Neural progenitor cell (in vitro differentiated cells): ENCODE measurements around the gene RACGAP1. TPM values are rescaled to one million over a fixed set of nuclear protein-coding genes. Genes with fewer than 3 reads are reported as not detected.
A peak's percentile ranks its signal among the peaks of the same experiment; 100 is the strongest.

Experiments
- DNase-seq: peaks from one replicate; pipeline ENCODE4 v3.0.0-alpha.2; 2016; ENCODE audit warnings: low spot score
- H2AFZ ChIP-seq: fragments of 200-600 bp; sonication (generic); replicated peaks from 2 replicates; pipeline ENCODE4 v1.6.1; 2016; ENCODE audit warnings: antibody characterized with exemption
- H3F3A ChIP-seq: fragments of 200-600 bp; sonication (generic); 2 replicates; pipeline ENCODE4 v1.6.1; 2016; ENCODE audit warnings: antibody characterized with exemption, low read depth
- H3K27ac ChIP-seq: fragments of 200-600 bp; sonication (generic); 2 replicates; pipeline ENCODE4 v1.5.1; 2016; ENCODE audit warnings: mild to moderate bottlenecking
- H3K27me3 ChIP-seq: fragments of 200-600 bp; sonication (generic); 2 replicates; pipeline ENCODE4 v1.6.1; 2016; ENCODE audit warnings: mild to moderate bottlenecking, moderate library complexity
- H3K36me3 ChIP-seq: fragments of 200-600 bp; sonication (generic); 2 replicates; pipeline ENCODE4 v1.5.1; 2016
- H3K4me1 ChIP-seq: fragments of 200-600 bp; sonication (generic); 2 replicates; pipeline ENCODE4 v1.6.1; 2016; ENCODE audit warnings: mixed run types
- H3K4me2 ChIP-seq: fragments of 200-600 bp; sonication (generic); 2 replicates; pipeline ENCODE4 v1.6.1; 2016
- H3K4me3 ChIP-seq: fragments of 200-600 bp; sonication (generic); 2 replicates; pipeline ENCODE4 v1.5.1; 2016
- H3K79me2 ChIP-seq: fragments of 200-600 bp; sonication (generic); 2 replicates; pipeline ENCODE4 v1.6.1; 2016; ENCODE audit warnings: low read depth
- H3K9ac ChIP-seq: fragments of 200-600 bp; sonication (generic); 2 replicates; pipeline ENCODE4 v1.6.1; 2016
- H3K9me3 ChIP-seq: fragments of 200-600 bp; sonication (generic); 2 replicates; pipeline ENCODE4 v1.5.1; 2016; ENCODE audit warnings: low read depth
- H4K20me1 ChIP-seq: fragments of 200-600 bp; sonication (generic); 2 replicates; pipeline ENCODE4 v1.6.1; 2016; ENCODE audit warnings: low read depth
- H3K27ac Mint-ChIP-seq: 3 replicates; pipeline ENCODE4 v1.8.0; 2021; ENCODE audit warnings: mixed read lengths
- H3K27me3 Mint-ChIP-seq: 2 replicates; pipeline ENCODE4 v1.8.0; 2022; ENCODE audit warnings: low read depth, mild to moderate bottlenecking, inconsistent platforms, moderate library complexity, mixed read lengths; ENCODE audit not compliant: insufficient read depth
- H3K36me3 Mint-ChIP-seq: 3 replicates; pipeline ENCODE4 v1.8.0; 2021; ENCODE audit warnings: mixed read lengths
- H3K4me1 Mint-ChIP-seq: 3 replicates; pipeline ENCODE4 v1.8.0; 2021; ENCODE audit warnings: mixed read lengths
- H3K4me3 Mint-ChIP-seq: 3 replicates; pipeline ENCODE4 v1.8.0; 2021; ENCODE audit warnings: mild to moderate bottlenecking, moderate library complexity, mixed read lengths
- H3K9me3 Mint-ChIP-seq: 3 replicates; pipeline ENCODE4 v1.8.0; 2020; ENCODE audit warnings: mixed read lengths
- CTCF ChIP-seq: fragments of 200-600 bp; sonication (generic); IDR thresholded peaks from 2 replicates; pipeline ENCODE4 v1.5.1; 2017; ENCODE audit warnings: antibody characterized with exemption, mild to moderate bottlenecking
- EZH2 ChIP-seq: fragments of 200-600 bp; sonication (generic); IDR thresholded peaks from 2 replicates; pipeline ENCODE4 v1.6.1; 2017; ENCODE audit warnings: antibody characterized with exemption, mild to moderate bottlenecking, moderate library complexity
- EZH2phosphoT487 ChIP-seq: fragments of 200-600 bp; sonication (generic); IDR thresholded peaks from 2 replicates; pipeline ENCODE4 v1.6.1; 2017; ENCODE audit warnings: antibody characterized with exemption
- total RNA-seq: library from RNA; depleted of rRNA; stranded (reverse); fragments of >200 nt; gene quantifications from 2 replicates; pipeline ENCODE4 v1.2.3, GENCODE V29; 2015; ENCODE audit warnings: low replicate concordance

Gene RACGAP1
- total RNA-seq, 1 donor from 2014 or later: 149 TPM

GRCh38 chr12:50072198-50072907 is 47.1 kb upstream of the RACGAP1 start:
- Histone ChIP-seq H2AFZ (no peak overlapping the region), H3K4me1 (no peaks in the 10 kb centered on the region), H3K9ac (no peak overlapping the region), H3K4me2 (no peak overlapping the region), H3K36me3 (no peaks in the 10 kb centered on the region), H3K9me3 (no peaks in the 10 kb centered on the region), H3F3A (no peaks in the 10 kb centered on the region), H3K79me2 (no peaks in the 10 kb centered on the region), H4K20me1 (no peaks in the 10 kb centered on the region), H3K27ac (no peak overlapping the region), H3K4me3 (no peak overlapping the region), H3K27me3 (no peaks in the 10 kb centered on the region)
- no peaks in the 10 kb centered on the region for H3K9me3 Mint-ChIP-seq
- H3K27me3 Mint-ChIP-seq: peaks cover 4% of the 10 kb centered on the region
- TF ChIP-seq EZH2: no peak
- no peak for TF ChIP-seq EZH2phosphoT487
- TF ChIP-seq CTCF: no peak
- H3K4me1 Mint-ChIP-seq: peaks cover 19% of the 10 kb centered on the region
- no peaks in the 10 kb centered on the region for H3K36me3 Mint-ChIP-seq
- H3K4me3 Mint-ChIP-seq: no peak overlapping the region
- peak overlapping the region; percentile 44 for H3K27ac Mint-ChIP-seq
- DNase-seq: no peak

- Mint-ChIP-seq H3K4me1 (peaks cover 19% of the 10 kb centered on the region), H3K27ac (peak overlapping the region; percentile 44), H3K36me3 (no peaks in the 10 kb centered on the region), H3K9me3 (no peaks in the 10 kb centered on the region), H3K4me3 (no peak overlapping the region), H3K27me3 (peaks cover 2% of the 10 kb centered on the region)
- Histone ChIP-seq H3K36me3 (no peaks in the 10 kb centered on the region), H3K4me3 (no peak overlapping the region), H3K4me1 (no peaks in the 10 kb centered on the region), H3K27ac (no peak overlapping the region), H3K9me3 (no peaks in the 10 kb centered on the region), H4K20me1 (no peaks in the 10 kb centered on the region), H3K4me2 (no peak overlapping the region), H2AFZ (no peak overlapping the region), H3K79me2 (no peaks in the 10 kb centered on the region), H3F3A (no peaks in the 10 kb centered on the region), H3K27me3 (no peaks in the 10 kb centered on the region), H3K9ac (no peak overlapping the region)
- peak; percentile 86 for DNase-seq
- TF ChIP-seq CTCF (peak; percentile 93), EZH2 (no peak)
Observed at GRCh38 chr12:50070314-50071060, 45.2 kb upstream of the RACGAP1 start.

GRCh38 chr12:50069539-50069938 is 44.2 kb upstream of the RACGAP1 start:
- H3K79me2 ChIP-seq: no peaks in the 10 kb centered on the region
- H3K9me3 ChIP-seq: no peaks in the 10 kb centered on the region
- H2AFZ ChIP-seq: no peak overlapping the region
- Mint-ChIP-seq H3K9me3 (no peaks in the 10 kb centered on the region), H3K4me1 (peaks cover 19% of the 10 kb centered on the region), H3K27ac (no peak overlapping the region), H3K4me3 (no peak overlapping the region), H3K36me3 (peaks cover 2% of the 10 kb centered on the region), H3K27me3 (peaks cover 3% of the 10 kb centered on the region)
- no peak overlapping the region for H3K4me3 ChIP-seq
- no peaks in the 10 kb centered on the region for H4K20me1 ChIP-seq
- no peak overlapping the region for H3K27ac ChIP-seq
- no peak for DNase-seq
- no peaks in the 10 kb centered on the region for H3K36me3 ChIP-seq
- no peak overlapping the region for H3K4me2 ChIP-seq
- H3F3A ChIP-seq: no peaks in the 10 kb centered on the region
- TF ChIP-seq EZH2phosphoT487 (no peak), CTCF (no peak), EZH2 (no peak)
- no peaks in the 10 kb centered on the region for H3K4me1 ChIP-seq
- no peaks in the 10 kb centered on the region for H3K27me3 ChIP-seq
- no peak overlapping the region for H3K9ac ChIP-seq
